ENCODE measurements around the gene CASZ1. TPM values are rescaled to one million over a fixed set of nuclear protein-coding genes. Genes with fewer than 3 reads are reported as not detected.

Gene CASZ1
- total RNA-seq, 1 donor from 2014 or later, result 63.6 TPM

DNA sequence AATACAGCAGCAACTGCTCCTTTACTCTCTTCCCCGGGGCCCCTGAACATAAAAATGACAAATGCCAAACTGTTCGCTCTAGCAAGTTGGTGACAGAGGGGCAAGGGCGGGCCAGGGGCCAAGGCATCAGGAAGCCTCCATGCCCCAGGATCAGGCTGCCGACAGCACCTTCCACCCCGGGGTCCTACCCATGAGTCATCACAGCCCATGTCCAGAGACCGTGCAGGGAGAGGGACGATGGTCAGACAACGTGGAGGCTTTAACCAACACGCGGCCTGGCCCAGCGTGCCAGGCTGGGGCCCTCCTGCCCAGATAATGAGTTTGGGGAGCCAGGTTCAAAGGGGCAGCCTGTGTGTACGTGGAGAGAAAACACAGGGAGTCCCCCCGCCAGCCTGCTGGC is 90.5 kb downstream of the CASZ1 start:
- Histone ChIP-seq H3K4me1 (peaks cover 6% of the 10 kb centered on the region), H3K4me3 (no peak overlapping the region), H3K27me3 (no peaks in the 10 kb centered on the region), H3K36me3 (no peaks in the 10 kb centered on the region), H3K27ac (no peak overlapping the region), H3K9me3 (no peaks in the 10 kb centered on the region)
- intact Hi-C loops (cut with DNase I), result no loop called here
- DNase-seq, result no peak
- no peak for TF ChIP-seq CTCF (IDR thresholded peaks at IDR 0.05)
- no peak for ATAC-seq

DNA sequence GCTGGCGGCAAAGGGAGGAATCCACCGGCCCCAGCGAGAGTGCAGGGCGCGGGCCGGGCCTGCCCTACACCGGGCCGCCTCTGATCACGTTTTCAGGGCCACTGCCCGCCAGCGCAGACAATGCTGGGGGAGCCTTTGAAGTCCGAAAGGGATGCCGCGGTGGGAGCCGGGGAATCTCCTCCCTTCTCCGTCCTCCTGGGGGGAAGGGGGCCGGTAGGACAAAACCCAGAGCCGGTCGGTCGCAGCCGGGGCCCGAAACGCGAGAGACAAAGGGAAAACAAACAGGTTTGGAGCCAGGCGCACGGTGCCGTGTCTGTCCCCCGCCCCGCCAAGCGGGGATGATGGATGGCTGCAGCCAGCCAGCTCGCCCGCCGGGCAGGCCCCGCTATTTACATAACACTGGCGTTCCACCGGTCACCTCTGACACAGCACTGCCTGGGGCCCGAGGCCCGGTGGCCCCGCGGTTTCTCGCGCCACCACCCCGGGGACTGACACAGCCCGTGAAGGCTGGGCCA is 92.0 kb downstream of the CASZ1 start:
- Histone ChIP-seq H3K9me3 (no peaks in the 10 kb centered on the region), H3K27ac (no peak overlapping the region), H3K27me3 (no peaks in the 10 kb centered on the region), H3K4me3 (no peak overlapping the region), H3K4me1 (no peaks in the 10 kb centered on the region), H3K36me3 (no peaks in the 10 kb centered on the region)
- ATAC-seq (peak; percentile 5), DNase-seq (no peak)
- intact Hi-C loops (cut with DNase I), result no loop called here
- TF ChIP-seq CTCF (IDR thresholded peaks at IDR 0.05), result no peak

- Histone ChIP-seq H3K4me3 (no peak overlapping the region), H3K27ac (no peak overlapping the region), H3K9me3 (no peaks in the 10 kb centered on the region), H3K36me3 (no peaks in the 10 kb centered on the region), H3K4me1 (no peaks in the 10 kb centered on the region), H3K27me3 (no peaks in the 10 kb centered on the region)
- ATAC-seq (no peak), DNase-seq (no peak)
- intact Hi-C loops (cut with DNase I), result no loop called here
- TF ChIP-seq CTCF (IDR thresholded peaks at IDR 0.05), result no peak
Measured at GRCh38 chr1:10703702-10704101, 92.7 kb downstream of the CASZ1 start.

DNA sequence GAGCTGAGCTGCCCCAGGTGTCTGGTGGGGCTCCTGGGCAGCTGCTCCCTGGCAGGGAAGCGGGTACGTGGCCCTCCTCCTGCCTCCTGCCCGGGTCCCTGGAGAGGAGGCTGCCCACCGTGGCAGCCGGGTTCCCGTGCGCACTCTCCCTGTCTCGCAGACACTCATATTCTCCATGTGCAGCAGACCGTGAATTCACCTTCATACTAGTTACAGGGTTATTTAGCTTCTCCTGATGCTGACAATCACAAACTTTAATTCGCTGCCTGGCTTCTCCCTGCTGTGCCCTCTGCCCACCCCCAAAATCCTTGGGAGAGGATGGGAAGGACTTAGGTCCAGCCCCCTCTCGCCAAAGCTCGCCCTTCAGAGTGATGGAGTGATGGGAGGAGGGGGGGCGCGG is 95.3 kb downstream of the CASZ1 start:
- no peak for TF ChIP-seq CTCF (IDR thresholded peaks at IDR 0.05)
- ATAC-seq, result no peak
- no peaks in the 10 kb centered on the region for H3K36me3 ChIP-seq
- no peak for DNase-seq
- no peak overlapping the region for H3K4me3 ChIP-seq
- H3K27ac ChIP-seq, result no peak overlapping the region
- no peaks in the 10 kb centered on the region for H3K9me3 ChIP-seq
- intact Hi-C loops (cut with DNase I), result no loop called here
- no peaks in the 10 kb centered on the region for H3K4me1 ChIP-seq
- no peaks in the 10 kb centered on the region for H3K27me3 ChIP-seq

GRCh38 chr1:10699470-10699835 is 97.0 kb downstream of the CASZ1 start:
- Histone ChIP-seq H3K36me3 (no peaks in the 10 kb centered on the region), H3K4me1 (peaks cover 5% of the 10 kb centered on the region), H3K4me3 (no peak overlapping the region), H3K9me3 (no peaks in the 10 kb centered on the region), H3K27me3 (no peaks in the 10 kb centered on the region), H3K27ac (no peak overlapping the region)
- DNase-seq, result no peak
- intact Hi-C loops (cut with DNase I), result no loop called here
- no peak for ATAC-seq
- no peak for TF ChIP-seq CTCF (IDR thresholded peaks at IDR 0.05)
